GM15510 (cell line): ENCODE measurements around the gene ACOX1.

Experiments used
- POLR2A ChIP-seq: IDR thresholded peaks from 3 replicates; pipeline ENCODE4 v1.6.1; 2011; ENCODE audit warnings: borderline replicate concordance; ENCODE audit not compliant: insufficient read length; ENCODE audit errors: extremely low read depth

Gene ACOX1

GRCh38 chr17:76000016-76000754 lies 21.2 kb upstream of the ACOX1 start:
- TF ChIP-seq POLR2A: no peak

GRCh38 chr17:75998327-75998795 lies 19.4 kb upstream of the ACOX1 start:
- no peak for TF ChIP-seq POLR2A

GRCh38 chr17:75996665-75997590 lies 18.0 kb upstream of the ACOX1 start:
- TF ChIP-seq POLR2A: no peak

- no peak for TF ChIP-seq POLR2A
Measured at GRCh38 chr17:75995385-75995925, 16.5 kb upstream of the ACOX1 start.

GRCh38 chr17:75994802-75995370 lies 15.9 kb upstream of the ACOX1 start:
- no peak for TF ChIP-seq POLR2A

GRCh38 chr17:75991396-75991795 lies 12.4 kb upstream of the ACOX1 start:
- TF ChIP-seq POLR2A: no peak

GRCh38 chr17:75987041-75987440 lies 8.1 kb upstream of the ACOX1 start:
- no peak for TF ChIP-seq POLR2A

GRCh38 chr17:75985986-75986385 lies 7.0 kb upstream of the ACOX1 start:
- TF ChIP-seq POLR2A: no peak

- no peak for TF ChIP-seq POLR2A
Measured at GRCh38 chr17:75983501-75984181, 4.7 kb upstream of the ACOX1 start.

GRCh38 chr17:75981019-75981615 lies 2.2 kb upstream of the ACOX1 start:
- TF ChIP-seq POLR2A: no peak

GRCh38 chr17:75980188-75981018 lies 1.4 kb upstream of the ACOX1 start:
- TF ChIP-seq POLR2A: no peak

GRCh38 chr17:75979705-75980187 lies 780 bp upstream of the ACOX1 start:
- TF ChIP-seq POLR2A: no peak

GRCh38 chr17:75976175-75976848 lies 2.7 kb downstream of the ACOX1 start:
- TF ChIP-seq POLR2A: no peak

GRCh38 chr17:75975757-75976174 lies 3.2 kb downstream of the ACOX1 start:
- no peak for TF ChIP-seq POLR2A
